SK-N-SH treated with all-trans-retinoic acid at 6 μM for 48 hours (cell line): ENCODE data around the gene NKAIN4.

Experiments
- ATAC-seq: fragments of 200-7000 bp; cut with Tn5 transposase; 3 replicates; pipeline ENCODE4 v1.9.1; 2020; ENCODE audit warnings: mild to moderate bottlenecking, moderate library complexity
- ARNTL ChIP-seq: fragments of 450-650 bp; formaldehyde crosslinking; IDR thresholded peaks from 2 replicates; pipeline ENCODE4 v1.5.0; 2020; ENCODE audit warnings: low read depth, mild to moderate bottlenecking, moderate library complexity, borderline replicate concordance
- BACH2 ChIP-seq: fragments of 250-450 bp; sonication (Bioruptor Pico); IDR thresholded peaks from 2 replicates; pipeline ENCODE4 v1.9.0; 2021; ENCODE audit warnings: mild to moderate bottlenecking, borderline replicate concordance
- ESRRG ChIP-seq: fragments of 250-450 bp; sonication (Bioruptor Pico); IDR thresholded peaks from 2 replicates; pipeline ENCODE4 v1.6.1; 2021; ENCODE audit warnings: mild to moderate bottlenecking
- ISL1 ChIP-seq: fragments of 250-450 bp; sonication (Bioruptor Pico); IDR thresholded peaks from 2 replicates; pipeline ENCODE4 v2.1.2; 2022; ENCODE audit warnings: mild to moderate bottlenecking, moderate library complexity
- OSR1 ChIP-seq: fragments of 250-450 bp; sonication (Bioruptor Pico); IDR thresholded peaks from 2 replicates; pipeline ENCODE4 v1.8.0; 2022; ENCODE audit warnings: moderate library complexity, mild to moderate bottlenecking, inconsistent platforms
- POU6F1 ChIP-seq: fragments of 250-450 bp; sonication (Bioruptor Pico); IDR thresholded peaks from 2 replicates; pipeline ENCODE4 v1.8.0; 2021; ENCODE audit warnings: low read depth, mild to moderate bottlenecking, moderate library complexity, borderline replicate concordance
- RARB ChIP-seq: fragments of 250-450 bp; sonication (Bioruptor Pico); IDR thresholded peaks from 2 replicates; pipeline ENCODE4 v1.8.0; 2021; ENCODE audit warnings: mild to moderate bottlenecking, moderate library complexity
- SNAI2 ChIP-seq: fragments of 250-450 bp; sonication (Bioruptor Pico); IDR thresholded peaks from 2 replicates; pipeline ENCODE4 v1.5.0; 2020; ENCODE audit warnings: mild to moderate bottlenecking, moderate library complexity
- TCF4 ChIP-seq: fragments of 250-450 bp; sonication (Bioruptor Pico); IDR thresholded peaks from 2 replicates; pipeline ENCODE4 v1.8.0; 2021; ENCODE audit warnings: mild to moderate bottlenecking, moderate library complexity, borderline replicate concordance
- TOX ChIP-seq: fragments of 250-450 bp; sonication (Bioruptor Pico); IDR thresholded peaks from 2 replicates; pipeline ENCODE4 v1.8.0; 2021; ENCODE audit warnings: mild to moderate bottlenecking, moderate library complexity, borderline replicate concordance
- TSHZ2 ChIP-seq: fragments of 250-450 bp; sonication (Bioruptor Pico); IDR thresholded peaks from 2 replicates; pipeline ENCODE4 v1.5.0; 2020; ENCODE audit warnings: mild to moderate bottlenecking, moderate library complexity
- ZFP3 ChIP-seq: fragments of 250-450 bp; sonication (Bioruptor Pico); IDR thresholded peaks from 2 replicates; pipeline ENCODE4 v1.5.0; 2020; ENCODE audit warnings: mild to moderate bottlenecking, moderate library complexity
- ZNF70 ChIP-seq: fragments of 450-650 bp; formaldehyde crosslinking; IDR thresholded peaks from 2 replicates; pipeline ENCODE4 v1.5.0; 2020; ENCODE audit warnings: mild to moderate bottlenecking, moderate library complexity
- ZNF8 ChIP-seq: fragments of 450-650 bp; formaldehyde crosslinking; IDR thresholded peaks from 2 replicates; pipeline ENCODE4 v1.5.0; 2020; ENCODE audit warnings: mild to moderate bottlenecking, moderate library complexity
- TF ChIP-seq, protein P1 (sequence below): fragments of 250-450 bp; sonication (Bioruptor Pico); IDR thresholded peaks from 2 replicates; pipeline ENCODE4 v1.5.1; 2020; ENCODE audit warnings: low read depth, mild to moderate bottlenecking, moderate library complexity
- TF ChIP-seq, protein P2 (sequence below): fragments of 250-450 bp; sonication (Bioruptor Pico); IDR thresholded peaks from 2 replicates; pipeline ENCODE4 v1.5.1; 2021; ENCODE audit warnings: mild to moderate bottlenecking, moderate library complexity

The NKAIN4 gene

DNA sequence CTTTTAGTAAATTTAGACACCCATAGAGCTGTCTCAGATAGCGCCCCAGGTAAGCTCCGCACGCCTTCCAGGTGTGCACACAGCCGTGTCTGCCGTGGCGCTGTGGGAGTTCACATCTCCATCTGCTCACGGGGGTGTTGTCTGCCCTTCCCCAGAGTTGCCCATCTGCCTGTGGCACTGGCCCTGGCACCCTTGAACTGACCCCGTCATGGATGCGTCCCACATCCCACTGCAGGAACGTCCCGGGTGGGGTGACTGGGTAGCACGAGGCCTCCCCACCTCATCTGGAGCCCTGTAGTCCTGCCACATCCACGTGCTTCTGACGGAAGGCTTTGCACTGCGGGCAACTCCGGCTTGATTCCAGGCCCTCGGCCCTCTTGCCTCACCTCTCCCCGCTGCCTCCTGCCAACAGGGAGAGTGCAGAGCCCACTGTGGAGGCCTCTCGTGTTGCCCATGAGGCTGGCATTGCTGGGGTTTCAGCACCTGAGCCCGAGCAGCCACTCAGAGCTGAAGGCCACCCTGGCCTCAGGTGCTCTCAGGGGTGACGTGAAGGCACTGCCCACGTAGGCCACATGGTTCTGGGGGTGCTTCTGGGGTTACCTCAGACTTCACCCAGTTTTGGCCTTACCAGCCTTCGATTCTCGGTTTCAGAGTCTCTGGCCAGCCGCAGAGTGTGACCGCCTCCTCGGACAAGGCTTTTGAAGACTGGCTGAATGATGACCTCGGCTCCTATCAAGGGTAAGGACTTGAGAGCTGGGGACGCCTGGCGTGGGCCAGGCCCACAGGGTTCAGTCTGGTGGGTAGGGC is 23.4 kb upstream of the NKAIN4 start:
- no peak for ATAC-seq
- TF ChIP-seq ZNF70 (no peak), ARNTL (CRISPR knock-in tag) (no peak), ISL1 (CRISPR knock-in tag) (no peak), TOX (CRISPR knock-in tag) (no peak), ZNF8 (CRISPR knock-in tag) (no peak), RARB (no peak), OSR1 (CRISPR knock-in tag) (no peak)
- TF ChIP-seq, protein P1, sequence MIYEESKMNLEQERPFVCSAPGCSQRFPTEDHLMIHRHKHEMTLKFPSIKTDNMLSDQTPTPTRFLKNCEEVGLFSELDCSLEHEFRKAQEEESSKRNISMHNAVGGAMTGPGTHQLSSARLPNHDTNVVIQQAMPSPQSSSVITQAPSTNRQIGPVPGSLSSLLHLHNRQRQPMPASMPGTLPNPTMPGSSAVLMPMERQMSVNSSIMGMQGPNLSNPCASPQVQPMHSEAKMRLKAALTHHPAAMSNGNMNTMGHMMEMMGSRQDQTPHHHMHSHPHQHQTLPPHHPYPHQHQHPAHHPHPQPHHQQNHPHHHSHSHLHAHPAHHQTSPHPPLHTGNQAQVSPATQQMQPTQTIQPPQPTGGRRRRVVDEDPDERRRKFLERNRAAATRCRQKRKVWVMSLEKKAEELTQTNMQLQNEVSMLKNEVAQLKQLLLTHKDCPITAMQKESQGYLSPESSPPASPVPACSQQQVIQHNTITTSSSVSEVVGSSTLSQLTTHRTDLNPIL = no peak
- TF ChIP-seq, protein P2, sequence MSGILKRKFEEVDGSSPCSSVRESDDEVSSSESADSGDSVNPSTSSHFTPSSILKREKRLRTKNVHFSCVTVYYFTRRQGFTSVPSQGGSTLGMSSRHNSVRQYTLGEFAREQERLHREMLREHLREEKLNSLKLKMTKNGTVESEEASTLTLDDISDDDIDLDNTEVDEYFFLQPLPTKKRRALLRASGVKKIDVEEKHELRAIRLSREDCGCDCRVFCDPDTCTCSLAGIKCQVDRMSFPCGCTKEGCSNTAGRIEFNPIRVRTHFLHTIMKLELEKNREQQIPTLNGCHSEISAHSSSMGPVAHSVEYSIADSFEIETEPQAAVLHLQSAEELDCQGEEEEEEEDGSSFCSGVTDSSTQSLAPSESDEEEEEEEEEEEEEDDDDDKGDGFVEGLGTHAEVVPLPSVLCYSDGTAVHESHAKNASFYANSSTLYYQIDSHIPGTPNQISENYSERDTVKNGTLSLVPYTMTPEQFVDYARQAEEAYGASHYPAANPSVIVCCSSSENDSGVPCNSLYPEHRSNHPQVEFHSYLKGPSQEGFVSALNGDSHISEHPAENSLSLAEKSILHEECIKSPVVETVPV (CRISPR knock-in tag) = no peak

DNA sequence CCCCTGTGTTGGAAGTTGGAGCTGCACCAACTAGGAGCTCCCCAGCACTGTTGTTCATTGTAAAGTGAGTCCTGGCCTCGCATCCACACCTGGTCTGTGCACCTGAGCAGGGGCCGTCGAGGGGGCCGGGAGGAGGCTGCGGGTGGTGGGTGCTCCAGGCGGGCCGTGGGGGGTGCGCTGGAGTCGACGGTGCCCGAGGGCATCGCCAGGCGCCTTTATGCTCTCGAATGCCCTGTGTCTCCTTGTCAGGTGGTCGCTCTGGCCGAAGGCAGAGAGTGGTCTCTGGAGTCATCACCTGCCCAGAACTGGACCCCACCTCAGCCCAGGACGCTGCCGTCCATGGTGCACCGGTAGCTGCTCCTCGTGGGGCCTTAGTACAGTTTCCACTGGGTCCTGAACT is 22.7 kb upstream of the NKAIN4 start:
- no peak for ATAC-seq
- TF ChIP-seq OSR1 (CRISPR knock-in tag) (no peak), POU6F1 (CRISPR knock-in tag) (no peak), ZFP3 (no peak), TCF4 (no peak), BACH2 (CRISPR knock-in tag) (no peak), RARB (no peak), TSHZ2 (CRISPR knock-in tag) (no peak), ESRRG (no peak), ZNF8 (CRISPR knock-in tag) (no peak), ARNTL (CRISPR knock-in tag) (no peak), ISL1 (CRISPR knock-in tag) (no peak), SNAI2 (CRISPR knock-in tag) (no peak)
- TF ChIP-seq, protein P2 (CRISPR knock-in tag) = no peak
- TF ChIP-seq, all 23 proteins: peak for 0

- TF ChIP-seq ZFP3 = no peak
- no peak for ATAC-seq
Measured at GRCh38 chr20:63275825-63276224, 21.6 kb upstream of the NKAIN4 start.

DNA sequence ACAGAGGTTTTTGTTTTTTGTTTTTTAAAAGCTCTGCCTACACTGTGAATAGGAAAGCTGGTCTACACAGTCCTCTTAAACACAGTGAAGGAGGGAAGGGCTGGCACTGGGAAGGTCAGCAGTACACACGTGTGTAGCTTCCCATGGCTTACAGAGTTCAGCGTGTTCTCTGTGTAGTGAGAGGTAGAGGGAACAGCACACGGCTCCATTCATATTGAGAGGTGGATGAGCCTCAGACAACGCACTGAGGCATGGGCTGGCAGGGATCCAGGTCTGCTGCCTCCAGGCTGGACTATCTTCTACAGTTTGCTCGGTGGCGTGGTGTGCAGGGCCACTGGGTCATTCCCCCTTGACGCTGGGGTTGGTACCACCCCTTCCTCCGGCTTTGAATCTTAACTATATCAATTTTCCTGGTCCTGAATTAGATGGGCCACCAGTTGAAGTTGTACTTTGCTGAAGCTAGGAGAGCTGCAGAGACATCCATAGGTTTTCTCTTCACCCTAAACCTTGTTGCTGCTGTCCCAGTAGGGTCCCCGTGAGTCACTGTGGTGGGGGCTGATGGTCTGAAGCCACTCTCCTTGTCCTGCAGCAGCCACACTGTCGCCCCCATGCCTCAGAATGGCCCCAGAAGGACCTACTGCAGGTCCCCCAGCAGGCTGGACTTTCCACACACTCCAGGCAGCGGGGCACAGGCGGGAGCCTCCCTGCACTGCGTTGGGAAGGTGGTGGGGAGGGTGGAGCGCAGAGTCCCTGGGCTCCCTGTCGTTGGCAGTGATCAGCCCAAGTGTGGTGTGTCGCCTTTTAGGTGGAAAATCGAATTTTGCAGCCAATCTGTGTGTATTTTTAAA is 20.3 kb upstream of the NKAIN4 start:
- ATAC-seq = no peak
- no peak for TF ChIP-seq POU6F1 (CRISPR knock-in tag)
- no peak for TF ChIP-seq SNAI2 (CRISPR knock-in tag)
- TF ChIP-seq, all 23 proteins: peak for 0
